HUES64 (cell line): ENCODE measurements around the gene FGFR2.

ENCODE experiments used
- H3K27ac ChIP-seq: 2 replicates; pipeline ENCODE4 v1.7.0; 2013; ENCODE audit warnings: low read depth, low read length, inconsistent platforms
- H3K27me3 ChIP-seq: 2 replicates; pipeline ENCODE4 v1.6.1; 2013; ENCODE audit warnings: mild to moderate bottlenecking, low read length; ENCODE audit not compliant: insufficient read depth
- H3K36me3 ChIP-seq: 2 replicates; pipeline ENCODE4 v1.6.1; 2013; ENCODE audit warnings: mild to moderate bottlenecking, low read length; ENCODE audit not compliant: insufficient read depth
- H3K4me1 ChIP-seq: 2 replicates; pipeline ENCODE4 v1.6.1; 2013; ENCODE audit warnings: mild to moderate bottlenecking, low read length, moderate library complexity; ENCODE audit not compliant: insufficient read depth
- H3K4me3 ChIP-seq: 2 replicates; pipeline ENCODE4 v1.5.1; 2013; ENCODE audit warnings: mild to moderate bottlenecking, low read length, moderate library complexity
- H3K9ac ChIP-seq: 2 replicates; pipeline ENCODE4 v1.6.1; 2013; ENCODE audit warnings: mild to moderate bottlenecking, low read depth, low read length
- H3K9me3 ChIP-seq: 2 replicates; pipeline ENCODE4 v1.6.1; 2013; ENCODE audit warnings: low read depth, low read length; ENCODE audit not compliant: insufficient read depth
- WGBS: fragments of 150-250, 120-280 bp; methylation state at CpG from one replicate; pipeline ENCODE4 v1.1.7; 2013; ENCODE audit warnings: missing lambda C conversion rate; 5-methylcytosine and 5-hydroxymethylcytosine counted together

Gene FGFR2

GRCh38 chr10:121484401-121484800 lies 113.8 kb downstream of the FGFR2 start:
- 96% methylated on average over 8 of the region's 8 CpGs for WGBS
- Histone ChIP-seq H3K36me3 (peaks cover 95% of the 10 kb centered on the region), H3K27me3 (no peaks in the 10 kb centered on the region), H3K27ac (no peak overlapping the region; the same call in 1 of the 2 replicates), H3K9me3 (no peaks in the 10 kb centered on the region), H3K4me1 (no peaks in the 10 kb centered on the region), H3K4me3 (no peak overlapping the region), H3K9ac (no peak overlapping the region)

DNA sequence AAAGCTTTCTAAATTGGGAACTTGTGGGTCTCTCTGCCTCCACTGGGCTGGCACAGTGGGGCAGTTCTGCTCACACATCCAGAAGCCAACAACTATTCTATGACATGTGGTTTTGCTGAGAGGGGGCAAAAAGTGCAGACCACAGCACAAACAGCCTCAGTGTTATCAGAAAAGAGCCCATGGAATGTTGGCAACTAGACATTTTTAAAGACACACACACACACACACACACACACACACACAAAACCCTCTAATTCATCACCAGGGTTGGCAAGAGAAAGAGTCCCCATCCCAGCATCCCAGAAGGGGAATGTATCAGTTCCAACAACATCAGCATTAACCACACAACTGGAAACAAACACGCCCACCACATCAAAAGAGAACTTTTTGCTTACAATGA lies 117.1 kb downstream of the FGFR2 start:
- 100% methylated on average over 1 of the region's 1 CpG for WGBS
- no peaks in the 10 kb centered on the region for H3K9me3 ChIP-seq
- no peaks in the 10 kb centered on the region for H3K27me3 ChIP-seq
- H3K4me3 ChIP-seq: no peak overlapping the region
- H3K27ac ChIP-seq: no peak overlapping the region
- H3K4me1 ChIP-seq: no peaks in the 10 kb centered on the region
- peaks cover 84% of the 10 kb centered on the region for H3K36me3 ChIP-seq
- H3K9ac ChIP-seq: no peak overlapping the region

- H3K9me3 ChIP-seq: no peaks in the 10 kb centered on the region
- WGBS: 96% methylated on average over 7 of the region's 7 CpGs
- H3K36me3 ChIP-seq: peaks cover 58% of the 10 kb centered on the region
- H3K9ac ChIP-seq: no peak overlapping the region
- H3K27me3 ChIP-seq: no peaks in the 10 kb centered on the region
- H3K4me1 ChIP-seq: no peaks in the 10 kb centered on the region
- no peak overlapping the region for H3K27ac ChIP-seq
- H3K4me3 ChIP-seq: no peak overlapping the region
Measured at GRCh38 chr10:121478556-121478955, 119.7 kb downstream of the FGFR2 start.

DNA sequence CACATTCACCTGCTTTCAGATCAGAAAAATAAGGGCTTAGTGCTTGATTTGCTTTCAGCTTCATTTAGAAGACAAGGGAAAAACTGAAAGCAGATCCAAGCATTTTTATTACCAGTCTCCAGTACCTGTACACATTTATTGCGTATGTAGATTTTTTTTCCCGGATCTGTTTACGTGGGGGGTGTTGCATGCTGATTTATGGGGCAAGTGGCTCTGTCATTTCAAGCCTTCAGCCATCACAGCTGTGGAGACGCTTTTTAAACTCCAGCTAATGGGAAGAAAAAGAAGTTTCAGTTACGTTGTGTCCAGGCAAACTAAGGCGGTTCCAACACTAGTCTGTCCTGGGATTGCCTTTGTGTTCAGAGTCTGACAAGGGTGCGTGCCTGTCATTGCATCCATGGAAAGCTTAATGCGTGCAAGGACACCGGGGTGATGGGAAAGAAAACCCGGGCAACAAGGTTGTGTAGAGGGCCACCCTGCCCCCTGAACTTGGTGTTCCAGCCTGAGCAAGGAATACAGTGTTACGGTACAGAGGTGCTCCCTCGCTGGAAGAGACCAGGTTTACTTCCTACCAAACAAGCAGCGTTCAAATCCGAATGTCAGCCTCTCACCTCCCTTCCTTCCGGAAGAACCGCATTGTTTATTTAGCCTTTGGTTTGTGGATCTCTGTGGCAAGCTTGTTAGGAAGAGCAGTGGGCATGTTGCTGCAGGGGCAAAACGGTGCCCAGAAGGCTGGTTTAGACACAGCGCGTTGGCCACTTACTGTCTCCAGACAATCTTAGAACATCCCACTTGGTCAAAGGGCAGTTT lies 128.2 kb downstream of the FGFR2 start:
- 94% methylated on average over 19 of the region's 19 CpGs for WGBS
- Histone ChIP-seq H3K4me1 (no peaks in the 10 kb centered on the region), H3K4me3 (no peak overlapping the region), H3K27ac (no peak overlapping the region), H3K9ac (no peak overlapping the region), H3K27me3 (no peaks in the 10 kb centered on the region), H3K36me3 (no peaks in the 10 kb centered on the region), H3K9me3 (no peaks in the 10 kb centered on the region)

GRCh38 chr10:121468726-121469125 lies 129.5 kb downstream of the FGFR2 start:
- Histone ChIP-seq H3K36me3 (no peaks in the 10 kb centered on the region), H3K27ac (no peak overlapping the region)

DNA sequence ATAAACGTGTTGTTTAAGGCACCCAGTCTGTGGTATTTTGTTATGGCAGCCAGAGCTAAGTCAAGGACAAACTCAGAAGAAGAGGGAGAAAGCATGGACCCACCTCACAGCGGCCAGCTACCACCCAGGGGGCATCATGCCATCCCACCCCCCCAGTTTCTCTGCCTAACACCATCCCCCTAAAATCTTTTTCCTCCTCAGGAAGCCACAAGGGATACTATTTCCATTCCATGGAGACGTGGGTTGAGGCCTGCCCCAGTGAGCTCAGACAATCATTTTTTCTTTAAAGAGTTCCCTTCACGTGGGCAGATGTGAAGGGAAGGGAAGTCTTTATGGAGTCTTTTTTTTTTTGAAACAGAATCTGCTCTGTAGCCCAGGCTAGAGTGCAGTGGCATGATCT lies 131.8 kb downstream of the FGFR2 start:
- no peak overlapping the region for H3K27ac ChIP-seq
- no peak overlapping the region for H3K4me3 ChIP-seq
- H3K9me3 ChIP-seq: no peaks in the 10 kb centered on the region
- H3K9ac ChIP-seq: no peak overlapping the region
- peaks cover 11% of the 10 kb centered on the region; the same call in 1 of the 2 replicates for H3K4me1 ChIP-seq
- WGBS: 91% methylated on average over 4 of the region's 4 CpGs
- H3K27me3 ChIP-seq: no peaks in the 10 kb centered on the region
- H3K36me3 ChIP-seq: no peaks in the 10 kb centered on the region

More at GRCh38 chr10:121468726-121469125, 129.5 kb downstream of the FGFR2 start:
- Histone ChIP-seq H3K27me3 (no peaks in the 10 kb centered on the region), H3K9ac (no peak overlapping the region), H3K4me1 (peaks cover 6% of the 10 kb centered on the region; the same call in 1 of the 2 replicates), H3K4me3 (no peak overlapping the region), H3K9me3 (no peaks in the 10 kb centered on the region)
- WGBS: 91% methylated on average over 6 of the region's 8 CpGs

- Histone ChIP-seq H3K9me3 (no peaks in the 10 kb centered on the region), H3K4me3 (no peak overlapping the region), H3K9ac (no peak overlapping the region), H3K27ac (no peak overlapping the region), H3K4me1 (peaks cover 22% of the 10 kb centered on the region), H3K27me3 (no peaks in the 10 kb centered on the region), H3K36me3 (no peaks in the 10 kb centered on the region)
- 96% methylated on average over 14 of the region's 14 CpGs for WGBS
Measured at GRCh38 chr10:121465215-121465614, 133.0 kb downstream of the FGFR2 start.

GRCh38 chr10:121464517-121464916 lies 133.7 kb downstream of the FGFR2 start:
- Histone ChIP-seq H3K4me1 (peaks cover 28% of the 10 kb centered on the region), H3K4me3 (no peak overlapping the region), H3K36me3 (no peaks in the 10 kb centered on the region), H3K9ac (no peak overlapping the region), H3K9me3 (no peaks in the 10 kb centered on the region), H3K27me3 (no peaks in the 10 kb centered on the region), H3K27ac (no peak overlapping the region)
- WGBS: 79% methylated on average over 2 of the region's 2 CpGs

- Histone ChIP-seq H3K36me3 (no peaks in the 10 kb centered on the region), H3K9me3 (no peaks in the 10 kb centered on the region), H3K4me3 (no peak overlapping the region), H3K27me3 (no peaks in the 10 kb centered on the region), H3K4me1 (peaks cover 32% of the 10 kb centered on the region), H3K9ac (no peak overlapping the region), H3K27ac (no peak overlapping the region)
- WGBS: 100% methylated on average over 2 of the region's 2 CpGs
Measured at GRCh38 chr10:121462955-121463354, 135.3 kb downstream of the FGFR2 start.

DNA sequence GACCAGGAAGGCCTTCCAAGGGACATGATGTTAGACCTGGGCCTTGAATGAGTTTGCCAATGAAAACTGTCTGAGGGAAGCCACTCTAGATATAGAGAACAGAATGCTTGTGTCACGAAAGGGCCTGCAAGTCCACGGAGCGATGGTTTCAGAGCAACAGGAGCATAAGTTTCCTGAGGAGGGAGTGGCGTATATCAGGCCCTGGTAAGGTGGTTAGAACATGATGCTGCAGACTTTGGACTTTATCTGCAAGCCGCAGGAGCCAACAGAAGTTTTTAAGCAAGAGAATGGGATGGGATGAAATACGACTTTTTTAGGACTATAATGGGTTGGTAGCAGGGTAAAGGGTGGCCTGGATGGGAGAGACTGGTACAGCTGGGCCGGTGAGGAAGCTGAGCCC lies 136.0 kb downstream of the FGFR2 start:
- Histone ChIP-seq H3K4me1 (peaks cover 32% of the 10 kb centered on the region), H3K27me3 (no peaks in the 10 kb centered on the region), H3K9me3 (no peaks in the 10 kb centered on the region), H3K36me3 (no peaks in the 10 kb centered on the region), H3K9ac (no peak overlapping the region), H3K27ac (no peak overlapping the region), H3K4me3 (no peak overlapping the region)
- WGBS: 95% methylated on average over 7 of the region's 7 CpGs

DNA sequence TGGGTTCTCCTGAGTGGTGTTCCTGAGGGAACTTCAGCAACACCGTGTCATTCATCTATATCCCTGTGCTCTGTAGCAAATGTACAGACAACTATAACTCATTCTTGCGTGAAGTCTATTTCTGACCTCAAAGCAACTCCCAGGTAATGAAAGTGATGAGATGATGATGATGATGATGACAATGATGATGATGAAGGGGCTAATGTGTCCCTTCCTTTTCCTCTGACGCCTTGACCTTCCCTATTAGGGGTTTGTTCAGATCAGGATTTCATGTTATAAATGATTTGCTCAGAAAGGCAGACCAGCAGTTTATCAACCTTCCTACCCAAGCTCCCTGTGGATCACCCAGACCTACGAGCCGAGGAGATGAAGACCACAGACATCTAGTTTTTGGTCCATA lies 136.9 kb downstream of the FGFR2 start:
- H3K9ac ChIP-seq: no peak overlapping the region
- H3K36me3 ChIP-seq: no peaks in the 10 kb centered on the region
- no peaks in the 10 kb centered on the region for H3K9me3 ChIP-seq
- 97% methylated on average over 3 of the region's 5 CpGs for WGBS
- no peak overlapping the region for H3K27ac ChIP-seq
- peaks cover 32% of the 10 kb centered on the region for H3K4me1 ChIP-seq
- H3K27me3 ChIP-seq: no peaks in the 10 kb centered on the region
- no peak overlapping the region for H3K4me3 ChIP-seq
